GM12891 (cell line): ENCODE results near the gene LIPH.

ENCODE experiments used
- POLR2A ChIP-seq: IDR thresholded peaks from 2 replicates; pipeline ENCODE4 v1.6.1; 2011; ENCODE audit warnings: low read depth, low read length, control low read depth
- POLR2AphosphoS5 ChIP-seq: IDR thresholded peaks from 2 replicates; pipeline ENCODE4 v1.6.1; 2011; ENCODE audit warnings: low read depth, low read length, control low read depth
- SPI1 ChIP-seq: IDR thresholded peaks from 2 replicates; pipeline ENCODE4 v1.6.1; 2011; ENCODE audit warnings: low read depth, low read length, control low read depth
- TAF1 ChIP-seq: IDR thresholded peaks from 2 replicates; pipeline ENCODE4 v1.6.1; 2011; ENCODE audit warnings: low read depth, low read length, control low read depth

DNA sequence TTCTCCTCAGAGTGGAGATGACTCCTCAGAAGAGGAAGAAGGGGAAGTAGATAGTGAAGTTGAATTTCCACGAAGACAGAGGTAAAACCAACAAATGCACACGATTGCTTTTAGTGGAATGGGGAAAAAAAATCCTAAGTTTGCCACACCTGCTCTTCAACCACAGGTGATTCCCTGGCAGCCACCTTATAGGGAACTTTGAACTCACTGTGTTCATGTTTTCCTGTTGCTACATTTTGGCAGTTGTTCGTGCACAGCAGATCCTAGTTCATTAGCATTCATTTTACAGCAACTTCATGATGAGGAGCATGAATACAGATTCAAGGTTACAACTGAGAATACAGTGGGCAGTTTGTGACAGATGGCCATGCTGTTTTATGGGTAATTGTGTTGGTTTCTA, 75.1 kb downstream of the LIPH start:
- TF ChIP-seq POLR2AphosphoS5 (no peak), POLR2A (no peak), TAF1 (no peak), SPI1 (no peak)
